Umbilical cord (tissue), 2 donors: ENCODE data around the gene KCTD11. TPM values are rescaled to one million over a fixed set of nuclear protein-coding genes. Genes with fewer than 3 reads are reported as not detected.
A peak's percentile ranks its signal among the peaks of the same experiment; 100 is the strongest.

Source experiments
- DNase-seq: peaks from one replicate; pipeline ENCODE4 v3.0.0-alpha.2; 2015; ENCODE audit warnings: low spot score
- total RNA-seq: library from RNA; depleted of rRNA; stranded (reverse); fragments of >200 nt; gene quantifications from one replicate; pipeline ENCODE4 v1.2.3, GENCODE V29; 2014; ENCODE audit warnings: low replicate concordance; ENCODE audit not compliant: insufficient read depth

Gene KCTD11
- total RNA-seq, 1 donor from 2014 or later, result 18.3 TPM

- DNase-seq, result no peak
Observed at GRCh38 chr17:7374353-7374752, 22.4 kb downstream of the KCTD11 start.

- DNase-seq, result no peak
Observed at GRCh38 chr17:7379134-7379533, 27.2 kb downstream of the KCTD11 start.

GRCh38 chr17:7380321-7380720 is 28.4 kb downstream of the KCTD11 start:
- peak; percentile 77 for DNase-seq

- DNase-seq, result no peak
Observed at GRCh38 chr17:7380855-7381683, 29.1 kb downstream of the KCTD11 start, which contains the start of gene TNK1. TSS of gene TNK1 (plus strand) at chr17:7381089. CDS start at chr17:7382927, 1,838 bp downstream.

GRCh38 chr17:7382901-7383300 is 30.9 kb downstream of the KCTD11 start:
- no peak for DNase-seq

GRCh38 chr17:7383371-7383741 is 31.4 kb downstream of the KCTD11 start:
- no peak for DNase-seq

- DNase-seq, result peak; percentile 57
Observed at GRCh38 chr17:7383742-7384488, 32.0 kb downstream of the KCTD11 start.

GRCh38 chr17:7384489-7385081 is 32.6 kb downstream of the KCTD11 start:
- no peak for DNase-seq

GRCh38 chr17:7388856-7389255 is 36.9 kb downstream of the KCTD11 start:
- DNase-seq, result no peak

GRCh38 chr17:7389924-7390910 is 38.3 kb downstream of the KCTD11 start:
- no peak for DNase-seq

- DNase-seq, result no peak
Observed at GRCh38 chr17:7391307-7391706, 39.3 kb downstream of the KCTD11 start.

GRCh38 chr17:7392696-7393612 is 41.0 kb downstream of the KCTD11 start:
- no peak for DNase-seq

- peak; percentile 41 for DNase-seq
Observed at GRCh38 chr17:7393613-7394451, 41.9 kb downstream of the KCTD11 start.

- peak; percentile 91 for DNase-seq
Observed at GRCh38 chr17:7394452-7395191, 42.7 kb downstream of the KCTD11 start, which contains the start of gene PLSCR3. TSS of gene PLSCR3 (minus strand) at chr17:7394525. CDS start at chr17:7394110, 415 bp downstream.

- DNase-seq, result no peak
Observed at GRCh38 chr17:7396147-7396546, 44.2 kb downstream of the KCTD11 start.

- no peak for DNase-seq
Observed at GRCh38 chr17:7398612-7399011, 46.6 kb downstream of the KCTD11 start.

- no peak for DNase-seq
Observed at GRCh38 chr17:7403043-7403726, 51.2 kb downstream of the KCTD11 start.

- no peak for DNase-seq
Observed at GRCh38 chr17:7403727-7403976, 51.7 kb downstream of the KCTD11 start.
